Osteocyte (in vitro differentiated cells): ENCODE measurements around the gene GFOD1. TPM values are rescaled to one million over a fixed set of nuclear protein-coding genes. Genes with fewer than 3 reads are reported as not detected.

ENCODE experiments used
- DNase-seq: peaks from one replicate; pipeline ENCODE4 v3.0.0; 2021; ENCODE audit warnings: mixed read lengths; ENCODE audit not compliant: unreplicated experiment; ENCODE audit errors: extremely low spot score
- H3K27ac Mint-ChIP-seq: one replicate; pipeline ENCODE4 v1.8.0; 2021; ENCODE audit warnings: mild to moderate bottlenecking, mixed read lengths; ENCODE audit not compliant: unreplicated experiment
- H3K27me3 Mint-ChIP-seq: one replicate; pipeline ENCODE4 v1.8.0; 2021; ENCODE audit warnings: mixed read lengths; ENCODE audit not compliant: unreplicated experiment
- H3K36me3 Mint-ChIP-seq: one replicate; pipeline ENCODE4 v1.8.0; 2021; ENCODE audit warnings: mixed read lengths; ENCODE audit not compliant: unreplicated experiment
- H3K4me1 Mint-ChIP-seq: one replicate; pipeline ENCODE4 v1.8.0; 2021; ENCODE audit warnings: mixed read lengths; ENCODE audit not compliant: unreplicated experiment
- H3K4me3 Mint-ChIP-seq: one replicate; pipeline ENCODE4 v1.8.0; 2021; ENCODE audit warnings: mild to moderate bottlenecking, moderate library complexity, mixed read lengths; ENCODE audit not compliant: unreplicated experiment
- H3K9me3 Mint-ChIP-seq: one replicate; pipeline ENCODE4 v1.8.0; 2021; ENCODE audit warnings: mixed read lengths; ENCODE audit not compliant: unreplicated experiment
- total RNA-seq: library from RNA; stranded (reverse); gene quantifications from 2 replicates; pipeline ENCODE4 v1.2.1, GENCODE V29; 2021
- TF ChIP-seq, protein P1 (sequence below): fragments of 200-600 bp; sonication (generic); IDR thresholded peaks from 2 replicates; pipeline ENCODE4 v1.5.0; 2021; ENCODE audit warnings: antibody characterized with exemption, mild to moderate bottlenecking, moderate library complexity

The GFOD1 gene
- total RNA-seq, 1 donor from 2014 or later = 0.89 TPM

DNA sequence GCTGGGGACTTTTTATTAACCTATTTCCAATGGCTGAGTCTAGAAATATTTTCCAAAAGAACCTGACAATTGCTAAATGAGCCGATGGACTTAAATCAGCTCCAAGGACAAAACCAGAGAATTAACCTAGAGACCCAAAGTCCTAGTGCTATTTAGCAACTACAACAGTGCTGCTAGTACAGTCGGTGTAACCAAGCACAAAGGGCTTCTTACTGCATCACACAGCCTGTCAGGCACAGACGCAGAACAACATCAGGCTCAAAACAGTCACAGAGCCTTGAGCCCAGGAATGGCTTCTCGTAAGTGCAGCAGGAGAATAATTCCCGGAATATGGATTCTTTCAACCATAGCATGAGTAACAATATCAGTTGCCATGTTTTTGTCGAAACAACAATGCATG is 70.0 kb downstream of the GFOD1 start:
- no peak overlapping the region for H3K27ac Mint-ChIP-seq
- no peak for DNase-seq
- H3K27me3 Mint-ChIP-seq = no peaks in the 10 kb centered on the region
- no peak overlapping the region for H3K4me3 Mint-ChIP-seq
- no peaks in the 10 kb centered on the region for H3K36me3 Mint-ChIP-seq
- peaks cover 11% of the 10 kb centered on the region for H3K4me1 Mint-ChIP-seq
- no peaks in the 10 kb centered on the region for H3K9me3 Mint-ChIP-seq
- TF ChIP-seq, protein P1, sequence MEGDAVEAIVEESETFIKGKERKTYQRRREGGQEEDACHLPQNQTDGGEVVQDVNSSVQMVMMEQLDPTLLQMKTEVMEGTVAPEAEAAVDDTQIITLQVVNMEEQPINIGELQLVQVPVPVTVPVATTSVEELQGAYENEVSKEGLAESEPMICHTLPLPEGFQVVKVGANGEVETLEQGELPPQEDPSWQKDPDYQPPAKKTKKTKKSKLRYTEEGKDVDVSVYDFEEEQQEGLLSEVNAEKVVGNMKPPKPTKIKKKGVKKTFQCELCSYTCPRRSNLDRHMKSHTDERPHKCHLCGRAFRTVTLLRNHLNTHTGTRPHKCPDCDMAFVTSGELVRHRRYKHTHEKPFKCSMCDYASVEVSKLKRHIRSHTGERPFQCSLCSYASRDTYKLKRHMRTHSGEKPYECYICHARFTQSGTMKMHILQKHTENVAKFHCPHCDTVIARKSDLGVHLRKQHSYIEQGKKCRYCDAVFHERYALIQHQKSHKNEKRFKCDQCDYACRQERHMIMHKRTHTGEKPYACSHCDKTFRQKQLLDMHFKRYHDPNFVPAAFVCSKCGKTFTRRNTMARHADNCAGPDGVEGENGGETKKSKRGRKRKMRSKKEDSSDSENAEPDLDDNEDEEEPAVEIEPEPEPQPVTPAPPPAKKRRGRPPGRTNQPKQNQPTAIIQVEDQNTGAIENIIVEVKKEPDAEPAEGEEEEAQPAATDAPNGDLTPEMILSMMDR = no peak

DNA sequence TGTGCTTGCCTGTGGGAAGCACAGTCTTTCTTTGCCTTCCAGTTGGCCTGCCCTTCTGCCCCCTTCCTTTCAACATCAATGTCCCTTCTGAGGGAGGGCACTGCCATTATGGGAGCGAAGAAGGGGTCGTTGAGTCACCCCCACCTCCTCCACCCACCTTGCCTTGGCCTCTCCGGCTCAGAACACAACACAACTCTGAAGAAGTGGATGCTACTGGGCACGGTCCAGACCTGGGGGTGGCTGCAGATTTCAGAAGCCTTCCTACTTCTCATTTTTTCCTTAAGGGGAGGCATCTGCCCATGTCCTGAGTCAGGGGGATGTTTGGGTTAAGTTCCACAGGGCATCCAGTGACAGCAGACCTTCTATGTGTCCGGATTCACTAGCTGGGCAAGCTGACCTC is 72.1 kb downstream of the GFOD1 start:
- H3K36me3 Mint-ChIP-seq = no peaks in the 10 kb centered on the region
- DNase-seq = no peak
- no peak overlapping the region for H3K27ac Mint-ChIP-seq
- no peak overlapping the region for H3K4me3 Mint-ChIP-seq
- H3K9me3 Mint-ChIP-seq = no peaks in the 10 kb centered on the region
- TF ChIP-seq, protein P1 = no peak
- H3K27me3 Mint-ChIP-seq = no peaks in the 10 kb centered on the region
- no peaks in the 10 kb centered on the region for H3K4me1 Mint-ChIP-seq

DNA sequence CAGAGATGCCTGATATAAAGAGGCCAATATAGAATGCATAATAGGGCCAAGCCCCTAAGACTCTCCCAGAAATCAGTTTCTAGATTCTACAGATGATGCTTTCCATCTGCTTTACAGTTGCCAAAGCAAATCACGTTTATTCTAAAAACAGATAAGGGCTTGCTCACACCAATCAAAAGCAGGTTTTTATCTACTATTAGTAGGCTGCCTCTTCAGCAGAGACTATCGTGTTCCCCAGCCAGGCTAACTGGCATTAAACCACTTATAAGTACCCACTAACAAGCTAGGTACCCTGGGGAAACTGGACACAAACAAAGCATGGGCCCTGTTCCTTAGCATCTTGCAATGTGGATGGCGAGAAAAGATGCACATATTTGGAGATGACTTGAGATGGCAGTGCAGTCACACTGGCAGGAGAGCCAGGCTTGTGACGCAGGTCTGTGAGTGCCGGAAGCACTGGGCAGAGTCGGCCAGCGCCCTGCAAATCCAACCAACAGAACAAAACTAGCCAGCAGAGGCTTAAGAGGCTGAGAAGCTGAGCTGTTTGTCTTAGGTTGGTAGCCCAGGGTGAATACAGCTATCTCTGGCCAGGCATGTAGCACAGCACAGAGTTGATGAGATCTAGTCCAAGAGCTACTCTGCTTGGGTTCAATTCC is 73.4 kb downstream of the GFOD1 start:
- Mint-ChIP-seq H3K27ac (no peak overlapping the region), H3K4me1 (no peaks in the 10 kb centered on the region), H3K27me3 (no peaks in the 10 kb centered on the region), H3K4me3 (no peak overlapping the region), H3K9me3 (no peaks in the 10 kb centered on the region), H3K36me3 (no peaks in the 10 kb centered on the region)
- DNase-seq = no peak
- TF ChIP-seq, protein P1 = no peak

DNA sequence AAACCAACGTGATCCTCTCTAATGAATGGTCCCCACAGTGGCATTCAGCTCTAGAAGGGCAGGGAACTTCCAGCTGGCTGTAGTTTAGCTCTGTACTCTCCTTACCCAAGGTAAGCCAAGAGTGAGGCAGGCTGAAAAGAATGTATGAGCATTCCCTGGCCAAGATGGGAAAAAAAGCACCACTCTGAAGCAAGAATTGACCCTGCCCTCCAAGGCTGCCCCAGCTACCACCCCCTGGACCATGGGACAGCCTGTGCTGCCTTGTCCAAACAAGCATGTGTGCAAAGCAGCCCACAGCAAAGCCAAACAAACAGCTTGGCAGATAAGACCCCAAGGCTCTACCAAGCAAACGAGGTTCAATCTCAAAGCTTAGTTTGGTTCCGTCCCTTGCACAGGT is 73.9 kb downstream of the GFOD1 start:
- Mint-ChIP-seq H3K36me3 (no peaks in the 10 kb centered on the region), H3K27ac (no peak overlapping the region), H3K4me3 (no peak overlapping the region), H3K9me3 (no peaks in the 10 kb centered on the region), H3K27me3 (no peaks in the 10 kb centered on the region), H3K4me1 (no peaks in the 10 kb centered on the region)
- no peak for DNase-seq
- TF ChIP-seq, protein P1 = no peak

DNA sequence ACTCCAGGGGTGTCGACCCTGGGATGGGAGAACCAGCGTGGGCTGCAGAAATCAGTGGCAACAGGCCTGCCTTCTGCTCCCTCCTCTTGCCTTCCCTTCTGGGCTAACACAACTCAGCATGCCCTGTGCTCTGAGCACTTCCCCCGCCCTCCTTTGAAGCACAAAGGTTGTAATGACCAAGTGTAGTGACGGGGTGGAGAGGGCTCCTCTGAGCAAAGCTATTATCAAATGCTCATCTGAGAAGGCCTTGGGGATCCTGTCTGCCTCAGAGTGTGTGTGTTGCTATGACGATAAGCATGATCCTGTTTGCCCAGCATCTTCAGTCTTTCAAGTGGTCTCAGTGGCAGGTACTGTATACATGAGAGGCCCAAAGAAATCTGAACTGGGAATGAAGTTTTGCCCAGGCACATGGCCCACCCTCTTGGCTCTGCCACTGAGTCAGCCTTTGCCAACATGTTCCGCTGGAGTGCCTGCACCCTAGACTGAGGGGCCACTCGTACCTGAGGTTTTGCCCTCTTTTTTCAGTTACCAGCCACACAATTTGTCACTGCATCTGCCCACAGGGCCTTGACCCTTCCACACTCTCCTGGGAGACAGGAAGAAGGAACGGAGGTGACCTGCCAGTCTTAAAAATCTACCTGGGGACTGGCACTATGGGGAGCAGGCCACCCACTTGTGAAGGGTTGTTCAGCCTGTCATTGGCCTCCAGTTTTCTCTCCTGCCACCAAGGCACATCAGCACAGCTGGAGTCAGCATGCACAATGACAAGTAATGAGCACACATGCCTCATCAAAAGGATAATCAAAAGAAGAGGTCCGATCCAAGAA is 74.5 kb downstream of the GFOD1 start:
- Mint-ChIP-seq H3K27me3 (no peaks in the 10 kb centered on the region), H3K4me3 (no peak overlapping the region), H3K36me3 (no peaks in the 10 kb centered on the region), H3K9me3 (no peaks in the 10 kb centered on the region), H3K4me1 (no peaks in the 10 kb centered on the region), H3K27ac (no peak overlapping the region)
- TF ChIP-seq, protein P1 = no peak
- no peak for DNase-seq
